GM18909 (cell line): ENCODE measurements around the gene UBE3B.

Experiments used
- ATAC-seq: cut with Tn5 transposase; IDR thresholded peaks from one replicate; pipeline ENCODE4 v1.9.1; 2021; ENCODE audit warnings: mild to moderate bottlenecking; ENCODE audit not compliant: unreplicated experiment, poor library complexity

Gene UBE3B

DNA sequence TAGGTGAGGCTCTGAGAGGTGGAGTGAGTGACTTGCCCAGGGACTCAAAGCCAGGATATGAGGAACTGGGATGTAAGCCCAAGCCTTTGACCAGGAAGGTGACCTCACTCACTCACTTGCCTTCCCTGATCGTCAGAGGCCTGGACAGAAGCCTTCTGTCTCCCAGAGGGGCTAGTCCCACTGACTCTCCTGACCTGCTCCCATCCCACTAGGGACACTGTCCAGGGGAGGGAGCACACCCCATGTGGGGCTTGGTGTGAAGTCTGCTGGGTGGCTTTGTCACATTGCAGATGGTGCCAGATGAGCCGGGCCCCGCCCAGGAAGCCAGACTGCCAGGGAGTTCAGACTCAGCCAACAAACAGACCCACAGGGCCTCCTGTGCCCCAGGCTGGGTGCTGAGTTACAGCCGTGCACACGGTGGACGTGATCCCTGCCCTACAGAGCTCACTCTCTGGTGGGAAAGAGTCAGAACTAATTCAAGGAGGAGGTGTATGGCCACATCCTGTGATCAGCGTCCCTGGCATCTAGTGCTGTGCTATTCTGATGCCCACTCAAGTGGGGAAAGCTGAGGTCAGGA is 67.6 kb downstream of the UBE3B start:
- no peak for ATAC-seq

DNA sequence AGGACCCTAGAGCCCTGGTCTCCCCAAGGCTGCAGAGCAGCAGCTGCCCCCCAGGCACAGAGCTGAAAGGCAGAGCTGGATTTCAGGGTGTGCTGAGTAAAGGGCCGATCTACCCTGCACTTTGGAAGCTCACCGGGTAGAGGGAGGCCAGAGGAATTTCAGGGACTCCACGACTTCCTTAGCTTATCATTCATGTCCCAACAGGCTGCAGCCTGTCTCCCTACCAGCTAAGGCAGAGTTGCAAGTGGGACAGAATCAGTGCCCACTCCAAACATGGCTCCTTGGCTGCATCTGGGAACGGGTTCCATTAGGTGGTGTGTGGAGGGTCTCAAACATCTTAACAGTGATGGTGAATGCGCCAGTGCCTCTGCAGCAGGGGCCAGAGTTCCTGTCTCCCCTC is 68.4 kb downstream of the UBE3B start:
- ATAC-seq, result no peak

DNA sequence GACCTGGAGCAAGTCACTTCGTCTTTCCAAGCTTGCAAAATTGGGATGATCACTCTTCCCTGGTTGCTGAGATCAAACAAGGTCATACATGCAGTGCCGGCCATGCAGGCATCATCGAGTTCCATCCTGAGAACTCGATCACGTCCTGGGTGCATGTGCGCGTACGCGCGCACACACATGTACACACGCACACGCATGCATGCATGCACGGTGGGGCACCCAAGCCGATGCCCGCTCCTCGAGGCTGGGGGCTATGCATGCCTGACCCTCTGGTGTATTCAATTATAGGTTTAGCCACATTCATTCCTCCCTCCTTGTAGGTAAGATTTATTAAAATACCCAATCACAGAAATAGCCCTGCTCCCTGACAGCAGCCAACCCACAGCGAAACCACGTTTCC is 69.9 kb downstream of the UBE3B start:
- no peak for ATAC-seq

DNA sequence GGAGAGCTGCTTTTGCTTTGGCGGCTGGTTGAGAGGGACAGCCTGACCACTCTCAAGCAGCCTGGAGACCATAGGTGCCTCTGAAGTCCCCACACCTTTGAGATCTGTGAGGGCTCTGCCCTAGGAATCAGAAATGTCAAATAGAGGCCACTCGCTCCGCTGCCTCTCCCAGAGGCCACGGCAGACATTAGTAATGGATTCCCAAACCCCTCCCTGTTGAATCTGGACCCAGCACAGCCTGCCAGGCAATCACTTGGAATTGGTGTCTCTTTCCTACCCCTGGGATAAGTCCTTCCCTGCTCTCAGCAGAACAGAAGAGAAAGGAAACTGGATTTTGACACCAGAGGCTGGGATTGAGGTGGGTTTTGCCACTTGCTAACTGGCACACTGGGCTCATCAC is 70.8 kb downstream of the UBE3B start:
- ATAC-seq, result no peak

DNA sequence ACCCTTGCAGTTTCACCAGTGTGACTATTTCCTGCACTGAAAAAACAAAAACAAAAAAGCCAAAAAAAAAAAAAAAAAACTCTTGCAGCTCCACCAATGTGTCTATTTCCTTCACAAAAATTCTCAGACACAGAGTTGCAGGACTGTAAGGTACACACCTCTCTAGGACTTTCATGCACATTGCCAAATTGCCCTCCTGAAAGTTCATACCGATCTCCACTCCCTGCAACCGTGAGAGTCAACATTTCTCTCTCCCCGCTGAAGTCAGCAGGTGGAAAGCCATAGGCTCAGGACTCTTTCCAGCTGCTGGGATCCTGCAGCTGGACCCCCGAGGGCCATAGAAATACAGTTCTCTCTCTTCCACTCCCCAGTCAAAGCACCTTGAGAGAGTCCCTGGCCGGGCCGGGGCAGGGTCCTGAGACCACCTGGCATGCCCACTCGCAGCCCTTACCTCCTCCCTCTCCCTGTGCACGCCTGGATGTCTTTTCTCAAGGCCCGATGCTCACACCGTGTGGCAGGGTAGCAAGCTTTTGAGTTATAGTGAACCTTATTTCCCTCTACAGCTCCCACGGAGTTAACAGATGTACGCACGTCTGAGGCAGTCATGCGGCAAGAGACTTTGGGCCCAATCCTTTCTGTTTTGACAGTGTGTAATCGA is 72.3 kb downstream of the UBE3B start:
- ATAC-seq, result no peak

DNA sequence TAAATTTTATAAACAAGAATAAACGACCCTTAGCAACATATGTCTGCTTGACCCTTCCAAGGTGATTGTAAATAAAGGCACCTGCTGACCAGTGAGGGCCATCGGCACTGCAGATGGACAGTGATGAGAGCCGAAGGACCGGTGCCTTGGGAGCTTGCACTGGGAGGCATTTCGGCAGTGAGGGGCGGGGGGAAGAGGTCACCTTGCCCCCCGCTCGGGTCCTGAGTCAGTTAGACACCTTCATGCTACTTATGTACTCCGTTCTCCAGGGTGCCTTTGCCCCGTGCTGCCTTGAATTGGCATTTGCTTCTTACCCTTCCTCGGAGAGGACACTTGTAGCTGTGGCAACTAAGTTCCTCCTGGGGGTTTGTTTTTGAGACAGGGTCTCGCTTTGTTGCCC is 72.8 kb downstream of the UBE3B start:
- ATAC-seq, result no peak

DNA sequence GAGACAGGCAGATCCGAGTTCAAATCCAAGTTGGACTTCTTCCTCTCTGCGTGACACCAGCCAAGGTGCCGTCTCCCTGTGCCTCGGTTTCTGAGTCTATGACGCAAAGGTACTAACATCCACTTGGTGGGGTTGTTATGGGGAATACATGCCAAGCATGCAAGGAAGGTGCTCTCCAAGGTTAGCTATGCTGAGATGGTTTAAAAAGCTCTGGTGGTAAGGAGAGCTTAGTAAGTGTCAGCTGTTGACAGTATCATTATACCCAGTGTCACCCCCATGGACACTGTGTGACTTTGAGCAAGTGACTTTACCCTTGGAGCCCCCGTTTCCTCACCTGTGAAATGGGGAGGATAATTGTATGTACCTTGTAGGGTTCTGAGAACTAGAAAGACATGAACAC is 73.7 kb downstream of the UBE3B start:
- no peak for ATAC-seq

DNA sequence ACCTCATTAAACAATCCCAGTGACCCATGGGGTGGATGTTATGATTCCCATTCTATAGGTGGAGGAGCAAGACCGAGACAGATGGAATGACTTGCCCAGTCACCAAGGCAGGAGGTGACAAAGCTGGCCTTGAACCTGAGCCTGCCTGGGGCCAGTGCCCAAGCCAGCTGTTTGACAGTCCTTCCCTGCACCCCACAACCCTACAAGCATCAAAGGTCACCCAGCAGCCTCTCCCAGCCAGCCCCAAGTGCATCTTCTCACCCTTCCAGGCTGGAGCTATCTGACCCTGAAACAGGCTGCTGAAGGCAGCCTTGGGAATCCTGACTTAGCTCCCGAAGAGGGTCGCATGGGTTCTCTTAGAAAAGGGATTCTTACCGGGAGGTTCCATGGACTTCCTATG is 75.5 kb downstream of the UBE3B start:
- ATAC-seq, result no peak

DNA sequence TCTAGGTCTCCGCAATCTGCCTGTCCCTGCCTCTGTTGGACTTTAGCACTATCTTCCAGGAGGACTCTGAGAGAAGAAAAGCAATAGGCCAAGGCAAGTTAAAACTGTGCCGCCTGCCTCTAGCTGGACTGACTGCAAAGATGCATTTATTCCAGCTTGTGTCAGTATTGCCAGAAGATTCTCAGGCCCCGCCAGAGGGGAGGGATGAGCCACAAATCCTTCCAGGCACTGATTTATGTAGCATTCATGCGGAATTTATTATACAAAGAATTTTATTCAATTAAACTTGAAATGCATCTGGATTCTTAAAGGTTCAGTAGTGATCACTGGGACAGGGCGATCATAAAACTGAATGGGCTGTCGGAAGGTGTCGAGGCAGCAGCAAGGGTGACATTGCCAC is 76.0 kb downstream of the UBE3B start:
- no peak for ATAC-seq

DNA sequence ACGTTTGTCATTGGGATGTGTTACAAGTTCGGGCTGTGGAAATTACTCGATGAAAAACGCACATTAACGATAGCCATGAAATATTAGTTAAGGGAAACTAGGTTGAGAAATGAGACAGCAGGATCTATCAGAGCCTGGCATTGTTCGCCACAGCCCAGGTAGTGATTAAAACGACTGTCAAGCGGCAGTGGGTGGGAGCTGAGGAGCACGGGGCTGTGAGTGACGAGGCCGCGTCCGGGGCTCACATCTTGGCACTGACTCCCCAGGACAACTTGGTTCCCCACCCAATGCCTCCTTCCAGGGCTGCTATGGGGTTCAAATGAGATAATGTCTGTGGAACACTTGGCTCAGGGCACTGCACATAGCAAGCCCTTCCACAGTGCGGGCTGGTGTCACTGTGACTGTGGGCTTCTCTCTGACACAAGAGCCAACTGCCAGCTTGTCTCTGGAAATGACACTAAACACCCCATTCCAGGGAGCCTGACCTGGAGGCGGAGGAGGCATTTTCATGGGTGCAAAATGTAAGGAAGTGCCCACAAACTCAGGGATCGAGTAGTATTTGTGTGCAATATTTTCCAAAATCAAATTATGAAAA is 76.6 kb downstream of the UBE3B start:
- no peak for ATAC-seq

DNA sequence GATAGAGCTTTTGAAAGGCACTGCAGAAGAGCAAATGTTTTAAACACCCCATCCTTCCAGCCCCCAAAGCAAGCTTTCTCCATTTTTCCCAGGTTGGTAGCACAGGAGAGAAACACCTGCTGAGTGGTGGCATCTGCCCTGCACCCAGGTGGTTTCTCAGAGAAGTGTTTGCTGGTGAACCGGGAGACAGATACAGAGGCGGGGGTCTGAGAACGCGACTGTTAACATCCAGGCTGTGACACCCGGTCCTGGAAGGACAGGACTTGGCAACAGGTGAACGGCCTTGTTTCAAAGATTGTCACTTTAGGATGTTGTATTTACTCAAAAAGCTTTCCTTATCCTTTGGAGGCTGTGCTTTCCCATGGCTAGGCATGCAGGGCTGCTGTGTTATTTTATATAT is 77.3 kb downstream of the UBE3B start:
- ATAC-seq, result no peak

DNA sequence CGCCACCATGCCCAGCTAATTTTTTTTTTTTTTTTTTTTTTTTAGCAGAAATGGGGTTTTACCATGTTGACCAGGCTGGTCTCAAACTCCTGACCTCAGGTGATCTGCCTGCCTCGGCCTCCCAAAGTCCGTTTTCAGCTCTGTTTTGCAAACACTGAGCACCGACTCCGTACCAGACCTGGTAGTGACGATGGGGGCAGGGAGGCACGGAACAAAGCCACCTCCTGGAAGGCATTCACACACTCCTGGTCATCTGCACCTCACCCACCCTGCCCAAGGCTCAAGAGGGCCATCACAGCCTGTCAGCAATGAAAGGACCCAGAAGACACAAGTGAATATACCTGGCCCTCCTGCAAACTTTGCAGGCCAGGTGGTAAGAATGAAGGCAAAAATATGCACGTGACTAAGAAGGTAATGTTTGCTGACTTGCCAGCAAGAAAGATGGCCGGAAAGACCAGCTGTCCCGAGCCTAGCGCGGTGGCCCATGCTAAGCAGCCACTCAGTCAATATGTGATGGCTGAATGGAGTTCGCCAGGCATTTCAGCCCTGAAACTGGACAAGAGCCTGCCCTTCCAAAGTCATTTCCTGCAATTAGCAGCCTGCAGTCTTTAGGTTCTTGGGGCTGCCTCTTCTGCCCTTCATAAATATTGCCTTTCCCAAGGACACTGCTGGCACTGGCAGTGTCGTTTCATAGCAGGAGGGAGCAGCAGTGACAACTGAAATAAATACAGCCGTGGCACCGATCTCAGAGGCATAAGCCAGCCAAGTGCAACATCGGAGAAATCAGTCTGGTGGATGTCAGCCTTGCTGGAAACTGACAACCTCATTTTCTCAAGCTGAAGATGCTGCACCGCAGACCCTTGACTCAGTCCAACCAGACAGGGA is 78.2 kb downstream of the UBE3B start:
- ATAC-seq, result no peak

DNA sequence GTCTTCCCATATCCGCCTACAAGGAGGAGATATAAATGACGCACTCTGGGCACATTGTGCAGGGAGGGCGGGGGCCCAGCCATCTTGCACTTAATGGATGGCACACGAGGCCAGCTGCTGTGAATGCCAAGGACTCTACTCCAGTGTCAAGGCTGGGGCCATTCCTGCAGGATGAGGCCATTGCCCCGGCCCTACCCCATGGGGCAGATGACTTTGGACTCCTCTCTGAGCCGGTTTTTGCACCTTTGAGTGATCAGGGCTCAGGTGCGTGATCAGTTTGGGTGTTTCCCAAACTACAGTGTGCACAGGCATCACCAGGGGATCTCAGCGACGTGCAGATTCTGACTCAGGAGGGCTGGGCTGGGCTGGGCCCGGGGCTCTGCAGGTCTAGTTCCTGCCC is 79.8 kb downstream of the UBE3B start:
- ATAC-seq, result no peak

DNA sequence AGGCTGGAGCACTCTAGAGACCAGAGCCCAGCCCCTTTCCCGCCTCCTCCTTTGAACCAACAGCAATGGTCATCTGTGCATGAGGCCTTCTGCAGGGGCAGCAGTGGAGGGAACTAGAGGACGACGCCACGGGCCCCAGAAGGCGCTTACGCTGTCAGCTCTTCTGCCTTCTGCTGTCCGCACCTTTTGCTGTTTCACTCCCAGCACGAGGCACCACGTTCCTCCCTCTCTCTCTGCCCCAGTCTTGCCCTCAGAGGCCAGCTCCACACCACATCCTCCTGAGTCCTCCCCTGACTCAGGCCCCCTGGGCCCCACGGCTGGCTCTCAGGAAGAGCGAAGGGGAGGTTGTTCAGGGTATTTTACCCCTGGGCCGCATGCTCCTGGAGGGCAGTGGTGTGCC is 80.4 kb downstream of the UBE3B start:
- ATAC-seq, result no peak

DNA sequence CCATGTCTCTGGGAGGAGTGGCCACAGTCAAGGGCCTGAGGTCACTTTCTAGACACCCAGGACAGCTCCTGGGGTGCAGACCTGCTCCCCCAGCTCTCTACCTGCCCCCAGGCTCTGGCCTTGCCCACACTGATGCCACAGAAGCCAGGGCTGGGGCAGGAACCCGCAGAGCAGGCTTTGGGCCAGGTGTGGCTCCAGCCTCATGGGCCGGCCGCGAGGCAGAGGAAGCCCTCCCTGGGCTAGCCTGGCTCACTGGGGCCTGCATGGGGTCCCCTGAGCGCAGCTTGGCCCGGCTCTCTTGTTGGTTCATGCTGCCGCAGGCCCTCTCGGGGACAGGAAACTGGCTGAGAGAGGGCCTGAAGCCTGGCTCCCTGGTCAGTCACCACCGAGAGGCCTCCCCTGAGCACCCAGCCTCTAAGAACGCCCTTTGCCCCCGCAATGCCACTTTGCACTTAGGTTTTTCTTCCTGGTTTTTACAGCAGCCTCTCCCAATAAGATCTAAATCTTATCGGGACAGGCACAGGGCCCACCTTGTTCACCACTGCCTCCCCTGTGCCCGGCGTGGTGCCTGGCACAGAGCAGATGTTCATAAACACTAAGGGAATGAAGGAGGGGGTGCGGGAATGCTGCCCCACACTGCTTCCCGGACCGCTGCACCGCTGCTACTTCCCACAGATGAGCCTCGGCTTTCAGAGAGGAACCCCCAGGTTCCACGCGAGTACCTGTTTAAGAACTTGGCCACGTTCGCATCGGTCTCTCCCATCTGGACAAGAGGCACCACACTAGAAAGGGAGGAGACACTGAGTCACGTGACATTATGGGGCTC is 81.2 kb downstream of the UBE3B start:
- ATAC-seq, result no peak

DNA sequence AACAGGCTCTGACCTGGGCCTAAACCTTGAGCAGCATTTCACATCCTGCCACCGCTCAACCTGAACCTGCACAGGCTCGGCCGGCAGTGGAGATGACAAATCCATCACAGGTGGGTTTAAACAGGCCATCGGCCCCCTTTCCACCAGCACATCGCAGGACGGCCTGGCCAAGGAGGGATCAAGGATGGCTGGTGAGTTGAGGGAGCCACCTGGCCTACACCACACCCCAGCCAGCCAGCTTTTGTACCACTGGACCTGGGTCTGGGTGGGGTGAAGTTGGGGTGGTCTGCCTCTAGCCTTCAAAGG is 81.7 kb downstream of the UBE3B start:
- no peak for ATAC-seq

DNA sequence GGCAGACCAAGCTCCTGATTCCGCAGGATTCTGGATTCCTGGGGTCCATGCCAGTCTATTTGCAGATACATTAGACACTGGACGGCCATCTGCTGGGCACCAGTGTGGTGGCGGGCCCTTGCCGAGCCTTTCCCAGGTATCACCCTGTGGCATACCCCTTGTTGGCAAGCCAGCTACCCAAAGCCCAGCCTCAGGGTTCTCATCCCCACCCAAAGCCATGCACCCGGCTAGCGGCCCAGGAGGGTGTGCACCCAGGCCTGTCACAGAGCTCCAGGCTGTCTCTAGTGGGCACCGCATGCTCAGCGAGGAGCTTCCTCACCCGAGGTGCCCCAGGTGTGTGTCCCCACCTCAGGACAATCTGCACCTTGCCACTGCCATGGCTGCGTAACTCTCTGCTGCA is 82.2 kb downstream of the UBE3B start:
- no peak for ATAC-seq

DNA sequence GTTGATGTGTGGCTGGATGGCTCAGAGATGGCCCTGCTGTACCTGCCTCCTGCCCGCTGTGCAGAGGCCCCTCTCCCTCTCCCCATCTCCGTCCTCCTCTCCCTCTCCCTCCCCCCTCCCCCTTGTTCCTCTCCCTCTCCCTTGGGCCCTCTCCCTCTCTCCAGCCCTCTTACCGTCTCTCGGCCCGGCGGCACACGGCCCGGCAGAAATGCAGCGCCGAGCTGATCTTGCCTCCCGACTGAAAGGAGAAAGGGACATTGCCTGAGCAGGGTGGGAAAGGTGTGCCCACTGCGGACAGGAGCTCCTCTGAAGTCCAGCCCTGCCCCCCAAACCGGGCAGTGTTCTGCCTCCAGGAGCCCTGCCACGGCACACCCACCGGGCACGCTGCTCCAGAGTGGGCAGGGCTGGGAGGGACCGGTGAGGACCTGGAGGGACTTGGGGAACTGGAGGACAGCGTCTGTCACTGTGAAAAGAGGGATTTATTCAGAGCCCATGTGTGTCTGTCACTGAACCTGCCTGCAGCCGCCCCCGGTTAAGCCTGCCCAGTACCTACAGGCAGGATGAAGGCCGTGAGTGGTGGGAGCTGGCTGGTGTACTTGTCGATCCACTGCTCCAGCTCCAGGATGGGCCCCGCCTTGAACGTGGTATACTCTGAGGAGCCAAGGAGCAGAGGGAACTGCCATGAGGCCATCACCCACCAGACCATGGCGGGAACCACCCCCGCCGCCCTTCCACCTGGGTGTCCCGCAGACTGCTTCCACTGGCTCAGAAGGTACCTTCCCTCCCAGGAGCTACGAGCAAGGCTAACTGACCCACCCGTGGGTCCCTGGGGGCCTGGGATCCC is 83.7 kb downstream of the UBE3B start:
- ATAC-seq, result no peak

DNA sequence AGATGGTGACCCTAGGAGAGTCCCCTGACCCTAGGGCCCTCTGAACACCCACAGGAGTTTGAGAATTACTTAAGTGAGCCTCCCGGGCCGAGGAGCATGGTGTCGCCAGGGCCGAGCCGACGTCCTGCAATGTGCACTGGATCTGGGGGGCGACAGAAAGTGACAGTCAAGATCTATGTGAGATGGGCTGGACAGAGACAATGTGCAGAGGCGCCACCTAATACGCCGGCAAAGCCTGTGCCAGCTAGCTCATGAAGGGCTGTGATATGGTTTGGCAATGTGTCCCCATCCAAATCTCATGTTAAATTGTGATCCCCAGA is 84.2 kb downstream of the UBE3B start:
- ATAC-seq, result no peak

DNA sequence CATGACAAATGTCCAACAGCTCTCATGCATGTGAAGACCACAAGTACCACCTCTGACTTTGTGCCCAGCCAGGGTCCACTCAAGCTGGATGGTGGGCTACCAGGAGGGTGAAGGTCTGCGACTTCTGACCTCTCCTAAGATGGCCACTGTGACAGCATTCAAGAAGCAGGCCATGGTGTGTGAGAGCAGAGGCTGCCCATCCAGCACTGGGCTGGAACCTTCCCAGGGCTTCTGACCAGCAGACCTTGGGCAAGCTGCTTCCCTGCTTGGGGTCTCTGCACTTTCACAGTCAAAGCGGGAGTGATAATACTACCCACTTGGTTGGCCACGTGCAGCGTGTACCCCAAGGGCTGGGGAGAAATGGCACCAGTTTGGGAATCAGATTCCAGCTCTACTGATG is 85.4 kb downstream of the UBE3B start:
- no peak for ATAC-seq
